GM06990 (cell line): ENCODE data around the gene CELA2A.

Experiments
- DNase-seq: peaks from one replicate; pipeline ENCODE4 v3.0.0-alpha.2; 2011; ENCODE audit not compliant: insufficient read length; ENCODE audit errors: extremely low read depth
- H3K27me3 ChIP-seq: replicated peaks from 2 replicates; pipeline ENCODE4 v1.6.0; 2011; ENCODE audit warnings: low read length; ENCODE audit not compliant: control insufficient read depth, insufficient read depth
- H3K36me3 ChIP-seq: 2 replicates; pipeline ENCODE4 v1.5.1; 2011; ENCODE audit warnings: low read length; ENCODE audit not compliant: control insufficient read depth, insufficient read depth
- H3K4me3 ChIP-seq: replicated peaks from 2 replicates; pipeline ENCODE4 v1.5.1; 2011; ENCODE audit warnings: low read depth, mild to moderate bottlenecking, control low read depth, low read length
- CTCF ChIP-seq: IDR thresholded peaks from 2 replicates; pipeline ENCODE4 v1.5.1; 2011; ENCODE audit warnings: low read length, control low read depth, mild to moderate bottlenecking, inconsistent platforms; ENCODE audit not compliant: insufficient read depth, poor library complexity, severe bottlenecking

Gene CELA2A

DNA sequence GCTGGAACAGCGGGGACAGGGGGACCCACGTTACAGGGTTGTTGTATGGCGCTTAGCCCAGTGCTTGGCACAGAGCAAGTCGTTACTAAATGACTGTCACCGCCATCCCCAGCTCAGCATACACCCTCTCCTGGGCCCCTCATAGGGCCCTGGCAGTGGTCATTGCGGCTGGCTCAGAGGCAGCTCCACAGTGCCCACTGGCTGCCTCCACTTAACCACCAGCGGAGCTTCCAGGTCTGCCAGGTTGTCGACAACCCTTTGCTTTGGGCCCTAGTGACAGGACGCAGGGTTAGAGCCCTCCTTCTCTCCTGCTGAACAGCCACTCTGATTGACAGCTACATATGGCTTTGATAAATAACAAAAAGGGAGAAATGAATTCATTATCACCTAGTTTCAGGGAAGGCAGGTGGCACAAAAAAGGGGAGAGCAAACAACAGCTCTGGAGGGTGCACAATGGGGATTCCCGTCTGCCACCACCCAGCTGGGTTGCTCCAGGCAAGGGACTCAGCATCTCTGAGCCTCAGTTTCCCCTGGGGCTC lies 42.0 kb upstream of the CELA2A start:
- TF ChIP-seq CTCF: no peak
- no peak for DNase-seq
- no peak overlapping the region for H3K4me3 ChIP-seq
- H3K27me3 ChIP-seq: no peaks in the 10 kb centered on the region
- peaks cover 3% of the 10 kb centered on the region for H3K36me3 ChIP-seq

- 0 out of 2 replicates have a peak overlapping the region, but pooled peaks have one; percentile 4 for H3K4me3 ChIP-seq
- H3K27me3 ChIP-seq: no peaks in the 10 kb centered on the region
- TF ChIP-seq CTCF: no peak
- peaks cover 9% of the 10 kb centered on the region for H3K36me3 ChIP-seq
- peak; percentile 71 for DNase-seq
Measured at GRCh38 chr1:15417059-15417934, 39.2 kb upstream of the CELA2A start.

DNA sequence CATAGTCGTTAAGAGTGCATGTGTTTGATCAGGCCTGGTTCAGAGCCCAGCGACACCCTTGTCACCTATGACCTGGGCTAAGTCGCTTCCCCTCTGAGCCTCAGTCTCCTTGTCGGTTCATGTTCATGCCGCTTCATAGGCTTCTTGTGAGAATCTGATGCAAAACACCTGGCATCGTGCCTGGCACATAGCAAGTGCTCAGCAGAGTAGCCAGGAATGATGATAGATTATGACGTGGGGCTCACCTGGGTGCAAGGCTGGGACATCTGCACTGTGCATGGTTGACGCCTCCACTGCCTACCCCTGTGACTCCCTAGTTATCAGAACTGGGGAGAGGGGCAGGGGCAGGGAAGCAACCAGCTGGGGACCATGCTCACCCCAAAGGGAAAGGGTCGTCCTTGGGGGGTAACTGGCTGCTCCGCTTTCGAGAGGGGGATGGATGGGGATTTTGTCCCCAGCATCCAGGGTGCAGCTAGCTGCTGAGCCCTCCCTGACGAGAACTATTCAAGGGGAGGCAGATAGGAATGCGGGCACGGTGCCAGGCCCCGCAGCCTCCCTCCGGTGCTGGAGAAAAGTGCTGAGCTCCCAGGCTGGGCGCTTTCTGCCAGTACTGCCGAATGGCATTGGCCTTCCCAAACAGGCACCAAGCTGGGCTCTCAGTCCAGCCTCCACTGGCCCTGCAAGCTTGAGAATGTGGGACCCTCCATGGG lies 37.6 kb upstream of the CELA2A start:
- peaks cover 7% of the 10 kb centered on the region for H3K36me3 ChIP-seq
- H3K27me3 ChIP-seq: no peaks in the 10 kb centered on the region
- H3K4me3 ChIP-seq: no peak overlapping the region
- TF ChIP-seq CTCF: no peak
- no peak for DNase-seq

GRCh38 chr1:15420853-15421465 lies 35.6 kb upstream of the CELA2A start:
- no peak for DNase-seq
- H3K36me3 ChIP-seq: peaks cover 10% of the 10 kb centered on the region
- no peak overlapping the region for H3K4me3 ChIP-seq
- no peaks in the 10 kb centered on the region for H3K27me3 ChIP-seq
- peak; percentile 7 for TF ChIP-seq CTCF

- Histone ChIP-seq H3K4me3 (no peak overlapping the region), H3K27me3 (no peaks in the 10 kb centered on the region), H3K36me3 (peaks cover 16% of the 10 kb centered on the region)
- TF ChIP-seq CTCF: no peak
- DNase-seq: no peak
Measured at GRCh38 chr1:15422871-15423270, 33.7 kb upstream of the CELA2A start.
